HG03521 (cell line): Measurements from ENCODE around the gene MAMDC4.
A peak's percentile ranks its signal among the peaks of the same experiment; 100 is the strongest.
"Not testable (repeated sequence)": the region's sequence is repeated elsewhere in the genome, so short reads cannot be mapped to it uniquely, and the experiment has no call there.

ENCODE experiments used
- ATAC-seq: cut with Tn5 transposase; IDR thresholded peaks from one replicate; pipeline ENCODE4 v1.9.1; 2021; ENCODE audit warnings: mild to moderate bottlenecking, moderate library complexity; ENCODE audit not compliant: unreplicated experiment

MAMDC4 gene

GRCh38 chr9:136860933-136861873 lies 9.1 kb downstream of the MAMDC4 start:
- no peak for ATAC-seq

GRCh38 chr9:136861874-136862457 lies 9.8 kb downstream of the MAMDC4 start:
- no peak for ATAC-seq

GRCh38 chr9:136862849-136863622 lies 10.9 kb downstream of the MAMDC4 start:
- no peak for ATAC-seq

GRCh38 chr9:136863623-136864273 lies 11.6 kb downstream of the MAMDC4 start:
- ATAC-seq, result no peak

- ATAC-seq, result no peak
Observed at GRCh38 chr9:136865041-136865767, 13.1 kb downstream of the MAMDC4 start.

GRCh38 chr9:136865768-136866103 lies 13.6 kb downstream of the MAMDC4 start:
- ATAC-seq, result no peak

- not testable (repeated sequence) for ATAC-seq
Observed at GRCh38 chr9:136866898-136867421, 14.8 kb downstream of the MAMDC4 start.

- ATAC-seq, result no peak
Observed at GRCh38 chr9:136867480-136867879, 15.3 kb downstream of the MAMDC4 start.

GRCh38 chr9:136867917-136868316 lies 15.8 kb downstream of the MAMDC4 start:
- ATAC-seq, result no peak

- ATAC-seq, result no peak
Observed at GRCh38 chr9:136868644-136869043, 16.5 kb downstream of the MAMDC4 start.

- ATAC-seq, result not testable (repeated sequence)
Observed at GRCh38 chr9:136869611-136870010, 17.5 kb downstream of the MAMDC4 start.

- no peak for ATAC-seq
Observed at GRCh38 chr9:136875155-136875554, 23.0 kb downstream of the MAMDC4 start.

GRCh38 chr9:136876476-136876875 lies 24.3 kb downstream of the MAMDC4 start:
- ATAC-seq, result no peak

GRCh38 chr9:136880651-136881050 lies 28.5 kb downstream of the MAMDC4 start:
- no peak for ATAC-seq

GRCh38 chr9:136881691-136882108 lies 29.6 kb downstream of the MAMDC4 start:
- ATAC-seq, result no peak

GRCh38 chr9:136882109-136882946 lies 30.2 kb downstream of the MAMDC4 start:
- ATAC-seq, result no peak

- ATAC-seq, result not testable (repeated sequence)
Observed at GRCh38 chr9:136882947-136883283, 30.8 kb downstream of the MAMDC4 start.

- ATAC-seq, result not testable (repeated sequence)
Observed at GRCh38 chr9:136883670-136884069, 31.5 kb downstream of the MAMDC4 start.

GRCh38 chr9:136885950-136886578 lies 33.9 kb downstream of the MAMDC4 start, which contains the start of gene TRAF2:
Gene TRAF2 (plus strand): TSS chr9:136886516. CDS start chr9:136898741, 12,225 bp downstream.
- ATAC-seq, result peak; percentile 83
